Brain pericyte (primary cell): ENCODE measurements around the gene CCDC85C.

ENCODE experiments used
- DNase-seq: peaks from one replicate; pipeline ENCODE4 v3.0.0-alpha.2; 2012; ENCODE audit warnings: low read depth, low spot score

The CCDC85C gene

GRCh38 chr14:99630202-99630601 lies 26.2 kb upstream of the CCDC85C start:
- no peak for DNase-seq

- DNase-seq = no peak
Observed at GRCh38 chr14:99628887-99629618, 25.0 kb upstream of the CCDC85C start.

GRCh38 chr14:99627510-99628381 lies 23.7 kb upstream of the CCDC85C start:
- no peak for DNase-seq

GRCh38 chr14:99627100-99627499 lies 23.1 kb upstream of the CCDC85C start:
- DNase-seq = no peak

GRCh38 chr14:99626041-99626648 lies 22.1 kb upstream of the CCDC85C start:
- no peak for DNase-seq

- no peak for DNase-seq
Observed at GRCh38 chr14:99625476-99625875, 21.5 kb upstream of the CCDC85C start.

- DNase-seq = no peak
Observed at GRCh38 chr14:99624971-99625370, 21.0 kb upstream of the CCDC85C start.

GRCh38 chr14:99624024-99624423 lies 20.0 kb upstream of the CCDC85C start:
- no peak for DNase-seq

GRCh38 chr14:99621948-99622347 lies 17.9 kb upstream of the CCDC85C start:
- DNase-seq = no peak

GRCh38 chr14:99619835-99620834 lies 16.1 kb upstream of the CCDC85C start:
- no peak for DNase-seq

- no peak for DNase-seq
Observed at GRCh38 chr14:99616832-99617800, 13.1 kb upstream of the CCDC85C start.

GRCh38 chr14:99615497-99616157 lies 11.6 kb upstream of the CCDC85C start:
- DNase-seq = no peak

GRCh38 chr14:99612738-99613330 lies 8.8 kb upstream of the CCDC85C start:
- DNase-seq = no peak

- no peak for DNase-seq
Observed at GRCh38 chr14:99612071-99612737, 8.2 kb upstream of the CCDC85C start.

GRCh38 chr14:99611646-99612045 lies 7.6 kb upstream of the CCDC85C start:
- no peak for DNase-seq

- no peak for DNase-seq
Observed at GRCh38 chr14:99609245-99610170, 5.5 kb upstream of the CCDC85C start.

GRCh38 chr14:99608591-99608990 lies 4.6 kb upstream of the CCDC85C start:
- DNase-seq = no peak
